Activated CD8-positive, alpha-beta memory T cell treated with anti-CD3 and anti-CD28 coated beads for 4 hours (primary cell): ENCODE data around the gene MBD3.

Experiments used
- DNase-seq, 2 donors: peaks; one replicate each; pipeline ENCODE4 v3.0.0-alpha.2; 2020; ENCODE audit warnings: low read depth in 2 of 2

MBD3 gene

DNA sequence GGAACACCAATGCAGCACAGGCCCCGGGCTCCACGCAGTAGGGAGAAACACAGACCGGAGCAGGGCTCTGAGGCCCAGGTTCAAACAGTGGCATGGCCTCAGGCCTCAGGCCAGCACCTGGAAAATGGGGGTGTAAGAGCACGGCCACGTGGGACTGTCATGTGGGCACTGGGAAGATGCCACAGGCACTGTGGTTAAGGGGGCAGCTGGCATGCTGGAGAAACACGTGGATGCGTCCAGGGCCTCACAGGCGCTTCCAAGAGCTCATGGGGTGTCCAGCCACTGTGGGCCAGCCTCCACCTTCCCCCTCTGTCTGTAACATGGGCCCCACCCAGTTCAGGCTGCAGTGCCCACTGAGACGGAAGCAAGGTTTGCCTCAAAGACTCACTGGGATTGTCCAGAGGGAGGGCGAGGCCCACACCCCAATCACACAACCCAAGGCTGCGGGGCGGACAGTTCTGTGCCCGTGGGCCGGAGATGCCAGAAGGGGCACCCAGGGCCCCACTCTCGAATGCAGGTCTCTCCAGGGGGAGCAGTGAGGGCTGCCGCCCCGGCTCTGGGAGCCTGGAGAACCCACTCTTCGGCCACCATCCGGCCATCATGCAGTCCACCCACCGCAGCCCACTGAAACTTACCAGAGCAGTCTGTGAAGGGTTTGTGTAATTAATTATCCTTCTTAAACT, 6.3 kb upstream of the MBD3 start:
- DNase-seq, result no peak

DNA sequence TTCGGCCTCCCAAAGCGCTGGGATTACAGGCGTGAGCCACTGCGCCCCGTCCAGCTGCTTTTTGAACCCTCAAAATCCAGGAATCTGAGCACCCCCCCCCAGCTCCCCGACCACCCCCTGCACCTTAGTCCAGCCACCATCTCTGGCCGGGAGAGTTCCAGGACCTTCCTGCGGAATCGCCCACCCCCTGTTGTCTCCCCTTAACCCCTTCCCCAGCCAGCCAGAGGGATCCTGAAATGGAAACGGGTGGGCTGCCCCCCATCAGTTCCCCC, 772 bp upstream of the MBD3 start:
- DNase-seq, result no peak

- DNase-seq, result peak; percentile 59 to 68
Measured at GRCh38 chr19:1592024-1592754, 476 bp downstream of the MBD3 start.

DNA sequence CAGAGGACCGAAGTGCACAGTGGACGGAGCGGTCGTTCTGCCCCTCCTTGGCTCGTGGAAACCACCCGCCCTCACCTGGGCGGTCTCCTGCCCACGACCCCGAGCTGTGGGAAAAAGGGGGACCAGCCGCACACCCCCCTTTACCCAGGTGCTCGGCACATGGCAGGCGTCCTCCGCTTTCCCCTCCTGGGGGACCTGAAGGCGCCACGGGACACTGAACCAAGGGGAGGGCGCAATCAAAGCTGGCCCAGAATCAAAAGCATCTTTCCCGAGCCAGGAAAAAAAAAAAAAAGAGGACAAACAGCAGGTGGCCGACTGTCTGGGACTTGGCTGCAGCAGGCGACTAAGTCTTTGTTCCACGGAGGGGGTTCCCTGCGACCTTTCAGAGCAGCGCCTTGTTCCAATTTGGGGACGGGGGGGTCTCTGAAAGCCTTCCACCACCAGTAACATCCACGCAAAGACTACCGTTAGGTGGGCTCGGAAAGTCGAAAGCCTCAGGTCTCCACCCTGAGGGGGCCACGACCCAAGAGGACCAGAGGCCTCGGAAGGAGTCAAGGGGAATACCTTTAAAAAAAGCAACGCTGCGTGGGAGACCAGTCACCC, 1.1 kb downstream of the MBD3 start:
- no peak for DNase-seq

GRCh38 chr19:1590641-1591397, 1.8 kb downstream of the MBD3 start:
- DNase-seq, result no peak

DNA sequence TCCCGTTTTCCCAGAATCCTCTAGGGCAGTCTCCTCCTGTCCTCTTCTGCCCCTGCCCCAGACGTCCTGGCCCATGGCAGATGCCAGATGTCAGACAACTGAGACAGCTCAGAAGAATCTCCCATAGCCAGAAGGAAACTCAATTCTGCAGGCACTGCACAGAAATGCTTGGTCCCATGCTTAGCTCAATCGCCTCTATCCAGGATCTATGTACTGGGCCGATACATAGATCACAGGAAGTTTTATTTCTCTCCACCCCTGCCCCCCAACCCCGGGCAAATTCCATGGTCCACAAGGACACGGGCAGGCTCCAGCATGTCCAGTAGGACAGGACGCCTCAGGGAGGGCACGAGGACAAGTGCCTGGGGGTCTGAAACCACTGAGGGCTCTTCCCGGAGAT, 4.8 kb downstream of the MBD3 start:
- DNase-seq, result no peak

- no peak for DNase-seq
Measured at GRCh38 chr19:1585243-1585580, 7.5 kb downstream of the MBD3 start.

- no peak for DNase-seq
Measured at GRCh38 chr19:1584500-1585242, 8.0 kb downstream of the MBD3 start.

- DNase-seq, result no peak
Measured at GRCh38 chr19:1582201-1582600, 10.5 kb downstream of the MBD3 start.

DNA sequence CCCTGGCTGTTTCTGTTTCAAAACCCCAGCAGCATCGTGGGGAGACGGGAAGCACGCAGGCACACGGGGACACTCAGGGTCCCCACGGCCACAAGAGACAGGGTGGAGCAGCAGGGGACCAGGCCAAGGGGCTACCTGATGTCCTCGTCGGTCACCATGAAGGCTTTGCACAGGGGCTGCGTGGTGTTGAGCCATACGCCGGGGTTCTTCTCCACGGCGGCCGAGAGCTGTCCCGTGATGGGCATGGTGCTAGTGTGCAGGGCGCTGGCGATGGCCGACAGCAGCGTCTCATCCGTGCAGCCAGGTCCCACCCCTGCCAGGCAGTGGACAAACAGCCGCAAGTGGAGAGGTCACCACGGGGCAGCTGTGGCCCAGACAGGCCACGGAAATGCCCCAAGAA, 11.7 kb downstream of the MBD3 start:
- DNase-seq, result no peak

DNA sequence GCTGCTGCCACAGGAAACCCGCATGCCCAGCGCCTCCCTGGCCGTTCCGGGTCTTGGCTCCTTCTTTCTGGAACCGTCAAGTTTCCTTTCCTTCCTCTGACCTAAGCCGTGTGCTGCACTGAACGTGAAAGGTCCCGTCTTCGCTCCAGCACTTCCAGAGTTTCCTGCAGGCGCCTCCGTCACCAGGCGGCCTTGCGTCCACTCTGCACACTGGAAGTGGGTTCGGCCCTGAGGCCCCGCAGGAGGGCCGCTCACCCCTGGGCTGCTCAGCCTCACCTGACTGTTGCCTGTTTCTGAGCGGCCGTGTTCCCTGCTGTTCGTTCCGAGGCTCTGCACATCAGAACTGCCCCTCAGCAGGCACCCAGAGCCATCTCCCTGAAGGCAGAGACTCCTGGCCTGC, 12.3 kb downstream of the MBD3 start:
- DNase-seq, result no peak

DNA sequence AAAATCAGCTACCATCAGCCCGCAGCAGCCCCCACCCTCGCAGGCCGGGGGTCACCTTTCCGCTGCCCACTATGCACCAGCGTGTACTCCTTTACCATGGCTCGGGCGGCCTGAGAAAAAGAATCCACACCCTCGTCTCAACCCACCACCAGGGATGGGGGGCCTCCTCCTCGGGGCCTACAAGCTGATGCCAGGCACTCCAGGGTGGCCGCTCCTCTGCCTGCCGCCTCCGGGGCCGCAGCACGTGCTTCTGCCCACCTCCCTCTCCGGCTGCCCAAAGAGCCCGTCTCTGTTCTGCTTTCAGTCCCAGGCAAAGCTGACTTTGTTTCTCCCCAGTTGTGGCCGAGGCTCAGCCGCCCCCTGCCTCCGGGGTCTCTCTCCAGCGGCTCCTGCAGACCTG, 13.4 kb downstream of the MBD3 start:
- no peak for DNase-seq

DNA sequence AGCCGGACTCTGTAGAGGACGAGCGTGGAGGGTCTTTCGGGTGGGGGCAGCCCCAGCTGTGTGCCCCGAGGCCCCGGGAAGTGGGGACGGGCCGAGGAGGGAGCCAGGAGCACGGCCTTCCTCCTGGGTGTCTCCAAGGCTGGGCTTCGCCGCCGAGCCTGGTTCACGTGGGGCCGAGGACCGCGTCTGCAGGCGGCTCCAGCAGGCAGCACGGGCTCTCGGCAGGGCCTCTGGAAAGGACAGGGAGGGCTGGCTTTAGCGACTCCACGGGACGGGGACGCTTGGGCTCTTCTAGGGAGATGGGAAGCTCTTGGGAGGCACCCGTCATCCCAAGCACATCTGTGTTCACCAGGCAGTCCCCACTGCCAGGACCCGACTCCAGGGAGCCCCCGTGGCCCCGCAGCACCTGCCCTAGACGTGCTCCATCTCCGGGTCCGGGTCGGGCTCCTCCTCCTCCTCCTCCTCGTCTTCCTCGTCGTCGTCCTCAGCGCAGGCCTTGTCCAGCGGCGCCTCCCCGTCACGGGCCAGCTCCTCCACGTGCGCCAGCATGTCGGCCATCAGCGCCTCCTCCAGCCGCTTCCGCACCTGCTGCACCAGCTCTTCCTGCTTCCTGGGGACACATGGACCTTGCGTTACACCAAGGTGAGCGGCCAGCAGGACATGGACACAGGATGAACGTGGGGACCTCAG, 14.6 kb downstream of the MBD3 start:
- no peak for DNase-seq

DNA sequence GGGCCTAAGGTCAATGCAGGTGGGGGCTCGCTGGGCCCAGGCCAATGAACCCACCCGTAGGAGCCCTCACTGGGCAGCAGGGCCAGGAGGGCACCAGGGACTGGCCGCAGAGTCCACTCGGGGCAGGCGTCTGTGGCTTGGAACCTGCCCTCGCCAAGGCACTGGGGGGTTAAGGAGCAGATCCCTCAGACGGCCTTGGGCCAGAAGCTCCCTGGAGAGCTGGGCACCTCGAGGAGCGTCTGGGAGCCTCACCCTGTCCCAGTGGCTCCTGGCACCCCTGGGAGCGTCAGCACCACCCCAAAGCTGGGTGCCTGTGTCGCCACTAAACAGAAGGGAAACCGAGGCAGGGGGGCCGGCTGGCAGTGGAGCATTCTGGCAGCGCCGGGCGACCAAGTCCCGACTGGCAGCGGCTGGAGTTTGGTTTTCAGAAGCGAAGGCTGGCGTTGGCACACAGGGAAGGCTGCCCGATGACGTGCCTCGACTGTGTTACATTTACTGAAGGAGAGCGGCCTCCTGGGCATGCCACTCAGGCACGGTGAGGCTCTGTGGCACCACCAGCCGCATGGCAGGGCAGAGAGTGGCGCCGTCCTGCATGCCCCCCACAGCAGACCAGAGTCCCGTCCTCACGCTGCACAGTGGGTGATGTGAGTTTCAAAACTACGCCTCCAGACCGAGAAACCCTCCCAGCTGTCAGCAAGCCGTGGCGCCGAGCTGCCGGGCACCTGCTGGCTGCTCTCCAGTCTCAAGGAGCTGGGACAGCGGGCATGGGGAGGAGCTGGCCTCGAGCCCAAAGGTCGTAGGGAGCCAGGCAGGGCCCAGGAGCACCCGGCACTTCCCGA, 15.4 kb downstream of the MBD3 start:
- DNase-seq, result no peak

- DNase-seq, result no peak
Measured at GRCh38 chr19:1576242-1577089, 16.2 kb downstream of the MBD3 start.

GRCh38 chr19:1575323-1576241, 17.1 kb downstream of the MBD3 start:
- DNase-seq, result no peak

DNA sequence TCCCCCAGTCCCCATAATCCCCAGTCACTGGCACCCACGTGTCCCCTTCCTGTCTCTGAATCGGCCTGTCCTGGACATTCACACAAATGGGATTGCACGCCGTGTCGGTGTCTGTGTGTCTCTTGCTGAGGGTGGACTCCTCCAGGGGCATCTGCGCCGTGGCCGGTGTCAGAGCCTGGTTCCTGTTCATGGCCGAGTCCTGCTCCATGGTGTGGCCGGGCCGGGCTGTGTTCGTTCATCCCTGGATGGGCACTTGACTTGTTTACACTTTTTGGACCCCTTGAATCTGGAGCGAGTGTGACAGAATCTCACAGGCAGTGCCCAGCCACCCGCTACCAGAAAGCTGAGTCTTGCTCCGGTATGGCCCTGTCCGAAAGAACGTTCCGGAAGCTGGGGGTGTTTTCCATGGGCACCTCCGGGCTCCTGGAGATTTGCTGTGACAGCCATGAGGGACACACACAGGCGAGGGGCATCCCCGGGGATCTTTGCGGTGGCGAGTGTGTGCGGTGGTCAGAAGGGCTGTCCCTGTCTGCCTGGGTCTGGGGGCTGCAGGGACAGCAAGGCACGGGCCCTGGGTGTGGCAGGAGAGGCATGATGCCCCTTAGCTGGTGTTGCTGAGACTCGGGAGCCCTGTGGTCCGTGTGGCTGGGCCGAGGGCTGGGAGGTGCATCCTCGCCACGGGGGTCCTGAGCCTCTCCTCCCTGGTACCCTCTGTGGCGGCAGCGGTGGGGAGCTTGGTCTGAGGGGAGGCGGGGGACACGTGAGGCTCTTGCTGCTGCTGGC, 18.1 kb downstream of the MBD3 start:
- no peak for DNase-seq

DNA sequence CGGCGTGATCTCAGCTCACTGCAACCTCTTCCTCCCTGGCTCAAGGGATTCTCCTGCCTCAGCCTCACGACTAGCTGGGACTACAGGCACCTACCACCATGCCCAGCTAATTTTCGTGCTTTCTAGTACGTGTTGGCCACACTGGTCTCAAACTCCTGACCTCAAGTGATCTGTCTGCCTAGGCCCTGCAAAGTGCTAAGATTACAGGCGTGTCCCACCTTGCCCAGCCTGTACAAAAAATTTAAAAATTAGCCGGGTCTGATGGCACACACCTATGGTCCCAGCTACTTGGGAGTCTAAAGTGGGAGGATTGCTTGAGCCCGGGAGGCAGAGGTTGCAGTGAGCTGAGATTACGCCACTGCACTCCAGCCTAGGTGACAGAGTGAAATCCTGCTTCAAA, 19.9 kb downstream of the MBD3 start:
- DNase-seq, result no peak
